HG02840 (cell line): ENCODE measurements around the gene MYCBP2.
"Not testable (repeated sequence)": the region's sequence is repeated elsewhere in the genome, so short reads cannot be mapped to it uniquely, and the experiment has no call there.

ENCODE experiments used
- ATAC-seq: cut with Tn5 transposase; IDR thresholded peaks from one replicate; pipeline ENCODE4 v1.9.1; 2021; ENCODE audit warnings: mild to moderate bottlenecking, moderate library complexity, moderate number of reproducible peaks; ENCODE audit not compliant: unreplicated experiment, low FRiP score

Gene MYCBP2

DNA sequence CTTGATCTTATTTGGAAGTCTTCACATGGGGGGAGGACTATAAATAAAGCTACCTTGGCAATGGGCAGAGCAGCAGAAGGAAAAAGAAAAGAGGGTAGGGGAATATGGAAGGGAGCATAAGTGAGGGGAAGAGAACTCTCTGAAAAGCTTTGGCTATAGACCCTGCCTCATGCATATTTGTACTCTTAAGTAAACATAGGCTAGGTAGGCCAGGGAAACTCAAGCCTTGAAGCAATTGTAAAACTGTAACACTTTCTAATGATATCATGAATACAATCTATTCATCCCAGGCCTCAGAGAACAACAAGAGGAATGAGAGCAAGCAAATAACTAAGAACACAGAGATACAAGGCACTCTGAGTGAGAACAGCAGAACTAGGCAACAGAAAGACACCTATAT is 20.4 kb downstream of the MYCBP2 start:
- no peak for ATAC-seq

DNA sequence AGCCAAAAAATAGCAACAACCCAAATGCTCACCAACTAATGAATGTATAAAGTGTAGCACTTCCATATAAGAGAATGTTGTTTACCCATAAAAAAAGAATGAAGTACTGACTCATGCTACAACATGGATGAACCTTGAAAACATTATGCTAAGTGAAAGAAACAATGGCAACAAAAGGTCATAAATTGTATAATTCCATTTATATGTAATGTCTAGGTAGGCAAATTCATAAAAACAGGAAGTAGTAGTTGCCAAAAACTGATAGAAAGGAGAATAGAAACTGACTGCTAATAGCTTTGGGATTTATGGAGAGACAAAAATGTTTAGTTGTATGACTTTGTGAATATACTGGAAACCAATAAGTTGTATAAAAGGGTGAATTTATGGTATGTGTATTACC is 21.6 kb downstream of the MYCBP2 start:
- ATAC-seq, result no peak

DNA sequence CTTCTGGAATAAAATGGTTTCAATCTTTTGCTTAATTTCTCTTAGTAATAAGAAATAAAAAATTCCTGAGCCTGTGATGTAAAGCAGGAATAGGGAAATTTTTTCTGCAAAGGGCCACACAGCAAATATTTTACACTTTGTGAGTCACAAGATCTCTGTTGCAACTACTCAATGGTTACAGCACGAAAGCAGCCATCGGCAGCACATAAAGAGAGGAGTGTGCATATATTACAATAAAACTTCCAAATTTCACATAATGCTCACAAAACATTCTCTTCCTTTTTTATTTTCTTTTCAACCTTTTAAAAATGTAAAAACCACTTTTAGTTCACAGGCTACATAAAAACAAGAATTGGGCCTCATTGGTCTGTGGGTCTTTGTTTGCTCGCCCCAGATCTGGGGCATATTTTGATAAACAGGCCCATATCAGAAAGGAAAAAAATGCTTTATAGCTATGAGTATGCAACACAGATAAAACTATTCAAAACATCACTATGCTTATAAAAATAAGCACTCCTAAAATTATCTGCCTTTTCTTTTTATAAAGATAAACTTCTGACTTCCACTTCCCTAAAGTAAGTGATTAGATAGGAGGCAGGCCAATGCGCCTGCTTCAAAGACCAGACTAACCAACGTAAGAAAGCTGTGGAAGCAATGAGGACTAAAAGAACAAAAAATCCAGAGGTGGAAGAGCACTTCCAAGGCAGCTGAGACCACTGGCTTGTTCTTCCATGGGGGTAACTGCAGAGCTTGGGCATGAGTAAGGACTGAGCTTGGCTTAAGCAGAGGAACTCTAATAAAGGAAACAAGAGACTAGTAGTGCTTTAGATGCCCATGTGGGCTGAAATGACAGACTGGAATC is 26.5 kb downstream of the MYCBP2 start:
- ATAC-seq, result no peak

DNA sequence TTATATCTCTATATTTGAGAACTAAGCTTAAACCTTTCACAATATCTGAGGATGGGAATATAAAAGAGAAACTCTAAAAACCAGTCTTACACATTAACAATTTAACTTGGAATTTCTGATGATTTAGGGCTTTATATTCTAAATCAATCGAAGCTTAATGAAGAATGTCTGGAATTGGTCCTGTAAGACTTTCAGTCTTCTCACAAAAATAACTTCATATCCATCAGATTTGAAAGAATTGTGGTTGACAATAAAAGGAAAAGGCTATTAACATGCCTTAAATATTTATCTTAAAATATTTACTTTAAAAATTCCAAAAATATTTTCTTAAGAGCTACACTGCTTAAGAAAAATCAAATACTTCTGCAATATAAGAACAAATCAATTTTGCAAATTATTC is 27.3 kb downstream of the MYCBP2 start:
- ATAC-seq, result no peak

DNA sequence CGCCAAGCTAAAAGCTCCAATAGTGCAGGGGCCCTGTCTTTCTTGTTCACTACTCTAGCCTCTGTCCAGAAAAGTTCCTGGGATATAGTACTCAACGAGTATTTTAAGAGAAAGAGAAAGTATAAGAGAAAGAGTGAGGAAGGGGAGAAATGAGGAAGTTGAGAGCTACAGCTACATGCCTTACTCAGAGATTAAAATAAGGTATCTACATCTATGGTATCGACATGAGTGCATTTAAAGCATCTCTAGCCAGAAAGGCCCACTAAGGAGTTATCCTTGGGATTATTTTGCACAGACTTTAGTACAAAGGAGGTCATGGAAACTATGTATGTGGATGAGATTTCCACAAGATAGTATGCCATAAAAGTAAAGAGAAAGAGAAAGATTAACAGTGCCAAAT is 28.5 kb downstream of the MYCBP2 start:
- peak; percentile 64 for ATAC-seq

DNA sequence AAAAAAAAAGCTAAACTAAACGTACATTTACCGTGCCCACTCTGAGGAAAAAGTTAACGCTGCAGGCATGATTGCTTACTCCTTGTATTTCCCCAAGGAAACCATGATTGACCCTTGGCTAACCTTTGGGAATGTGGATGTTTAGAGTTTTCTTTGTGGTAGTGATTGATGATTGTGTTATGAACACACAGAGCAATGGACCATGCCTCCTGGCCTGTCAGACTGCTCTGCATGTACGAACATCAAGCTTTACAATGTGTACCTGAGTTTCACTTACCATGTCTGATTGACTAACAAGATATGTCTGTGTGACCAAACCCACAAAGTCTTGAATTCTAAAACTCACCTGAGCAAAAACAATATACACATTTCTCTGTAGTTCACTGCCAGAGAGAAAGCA is 35.1 kb downstream of the MYCBP2 start:
- ATAC-seq, result no peak

DNA sequence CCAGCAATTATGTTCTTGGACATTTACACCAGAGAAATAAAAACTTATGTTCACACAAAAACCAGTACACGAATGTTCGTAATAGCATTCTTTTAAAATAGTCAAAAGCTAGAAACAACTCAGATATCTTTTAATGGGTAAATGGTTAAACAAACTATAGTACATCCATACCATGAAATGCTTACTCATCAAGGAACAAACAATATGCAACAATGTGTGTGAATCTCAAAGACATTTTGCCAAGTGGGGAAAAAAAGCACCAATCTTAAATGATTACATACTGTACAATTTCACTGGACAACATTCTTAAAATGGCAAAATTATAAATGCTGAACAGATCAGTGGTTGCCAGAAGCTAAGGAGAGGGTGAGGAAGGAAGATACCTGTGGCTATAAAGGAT is 36.6 kb downstream of the MYCBP2 start:
- ATAC-seq, result no peak

DNA sequence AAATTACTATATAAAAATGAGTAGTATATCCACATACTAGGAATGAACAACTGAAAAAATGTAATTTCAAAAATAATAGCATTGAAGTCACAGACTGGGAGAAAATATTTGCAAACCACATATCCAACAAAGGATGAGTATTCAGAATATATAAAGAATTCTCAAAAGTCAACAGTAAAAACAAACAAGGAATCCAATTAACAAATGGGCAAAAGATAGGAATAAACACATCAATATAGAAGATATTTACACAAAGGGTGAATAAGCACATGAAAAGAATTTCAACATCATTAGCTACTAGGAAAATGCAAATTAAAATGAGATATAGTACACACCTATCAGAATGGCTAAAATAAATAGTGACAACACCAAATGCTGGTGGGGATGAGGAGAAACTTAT is 37.0 kb downstream of the MYCBP2 start:
- no peak for ATAC-seq

DNA sequence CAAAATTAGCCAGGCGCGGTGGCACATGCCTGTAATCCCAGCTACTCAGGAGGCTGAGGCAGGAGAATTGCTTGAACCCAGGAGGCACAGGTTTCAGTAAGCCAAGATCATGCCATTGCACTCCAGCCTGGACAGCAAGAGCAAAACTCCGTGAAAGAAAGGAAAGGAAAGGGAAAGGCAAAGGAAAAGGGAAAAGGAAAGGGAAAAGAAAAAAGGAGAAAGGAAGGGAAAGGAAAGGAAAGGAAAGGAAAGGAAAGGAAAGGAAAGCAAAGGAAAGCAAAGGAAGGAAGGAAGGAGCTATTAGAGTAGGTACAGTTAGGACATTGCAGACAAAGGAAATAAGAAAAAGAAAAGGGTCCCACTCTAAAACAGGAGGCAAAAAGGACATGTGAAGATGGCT is 41.3 kb downstream of the MYCBP2 start:
- not testable (repeated sequence) for ATAC-seq

DNA sequence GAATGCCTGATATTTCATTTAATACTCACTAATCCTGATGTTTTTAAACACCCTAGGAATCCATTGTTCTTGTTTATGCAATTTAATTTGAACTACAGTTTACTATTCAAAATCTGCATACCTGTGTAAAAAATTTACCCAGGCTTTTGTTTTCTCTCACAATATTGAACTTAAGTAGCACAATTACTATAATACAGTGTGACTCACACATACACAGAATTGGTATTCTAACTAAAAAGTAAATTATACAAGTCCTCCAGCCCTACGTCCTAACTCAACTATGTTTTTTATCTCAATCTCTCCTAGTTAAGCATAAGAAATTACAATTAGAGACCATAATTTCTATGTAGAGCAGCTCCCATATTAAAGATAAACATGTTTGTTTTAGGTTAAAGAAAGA is 41.8 kb downstream of the MYCBP2 start:
- ATAC-seq, result no peak

DNA sequence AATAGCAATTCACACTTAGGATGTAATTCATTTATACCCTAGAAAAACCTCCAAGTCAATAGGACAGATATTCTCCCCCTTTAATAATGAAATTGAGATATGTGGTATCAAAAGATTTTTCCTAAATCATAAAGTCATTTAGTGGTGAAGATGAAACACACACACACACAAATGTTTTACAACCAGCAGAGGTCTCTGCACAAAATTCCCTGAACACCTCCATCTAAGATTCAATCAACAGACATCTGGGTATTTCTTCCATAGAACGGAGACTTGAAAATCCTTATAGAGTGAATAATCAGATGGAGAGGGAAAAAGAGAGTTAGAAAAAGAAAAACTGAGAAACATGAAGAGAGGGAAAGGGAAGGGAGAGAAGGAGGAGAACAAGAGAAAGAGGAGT is 52.8 kb downstream of the MYCBP2 start:
- no peak for ATAC-seq

DNA sequence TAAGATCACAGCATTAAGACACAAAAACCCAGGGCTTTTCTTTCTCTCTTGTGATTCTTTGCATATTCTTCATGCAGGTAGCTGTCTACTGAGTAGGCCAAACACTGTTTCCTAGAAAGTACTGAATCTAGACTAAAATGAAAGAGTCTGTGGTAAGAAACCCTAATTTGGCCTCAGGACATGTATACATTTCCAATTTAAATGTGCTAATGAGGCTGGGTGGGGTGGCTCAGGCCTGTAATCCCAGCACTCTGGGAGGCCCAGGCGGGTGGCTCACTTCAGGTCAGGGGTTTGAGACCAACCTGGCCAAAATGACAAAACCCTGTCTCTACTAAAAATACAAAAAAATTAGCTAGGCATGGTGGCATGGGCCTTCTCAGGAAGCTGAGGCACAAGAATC is 57.8 kb downstream of the MYCBP2 start:
- ATAC-seq, result no peak

DNA sequence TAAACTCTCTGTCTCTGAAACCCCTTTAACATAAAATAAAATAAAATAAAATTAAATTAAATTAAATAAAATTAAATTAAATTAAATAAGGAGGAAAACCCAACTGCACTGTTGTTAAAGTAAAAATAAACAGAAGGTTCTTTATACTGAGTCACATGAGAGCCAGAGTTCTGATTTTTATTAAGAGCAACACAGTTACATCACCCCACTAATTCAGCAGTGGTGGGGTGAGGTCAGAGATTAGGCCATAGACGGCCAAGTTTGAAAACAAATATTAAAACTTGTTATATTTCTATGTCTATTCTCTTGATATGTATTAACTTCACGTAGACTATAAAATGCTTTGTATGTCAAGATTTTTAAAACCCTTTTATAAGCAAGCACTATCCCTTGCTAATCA is 59.5 kb downstream of the MYCBP2 start:
- ATAC-seq, result no peak

DNA sequence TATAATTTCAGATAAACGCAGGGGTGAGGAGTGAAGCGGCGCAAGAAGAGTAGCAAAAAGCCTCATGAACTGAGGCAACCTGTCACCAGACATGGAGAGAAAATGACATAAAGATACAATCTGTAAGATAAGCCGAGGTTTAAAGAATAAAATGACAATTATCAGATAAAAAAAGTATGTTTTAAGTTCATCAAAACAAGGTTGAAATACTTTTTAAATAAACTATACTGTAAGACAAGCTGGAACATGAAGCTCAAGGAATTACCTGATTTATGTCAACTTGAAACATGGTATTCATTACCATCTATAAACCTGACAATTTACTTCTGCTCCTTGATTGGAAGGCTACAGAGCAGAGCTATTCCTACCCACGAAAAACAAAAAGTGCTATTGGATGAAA is 61.6 kb downstream of the MYCBP2 start:
- ATAC-seq, result no peak

DNA sequence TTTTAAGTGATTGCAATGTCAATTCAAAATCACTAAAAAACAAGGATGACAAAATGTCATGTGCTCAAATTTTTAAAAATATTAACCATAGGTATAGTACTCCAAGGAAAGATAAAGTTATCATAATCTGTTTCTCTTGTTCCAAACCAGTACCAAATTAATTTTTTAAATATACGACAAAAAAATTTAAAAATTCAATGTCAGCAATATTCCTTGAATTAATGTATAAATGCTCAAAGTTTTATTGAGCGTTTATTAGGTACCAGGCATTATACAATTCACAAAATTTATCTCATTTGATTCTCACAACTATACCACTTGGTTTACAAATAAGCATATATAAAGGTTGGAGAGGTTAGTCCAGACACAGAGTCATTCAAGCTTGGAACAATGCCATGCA is 64.7 kb downstream of the MYCBP2 start:
- no peak for ATAC-seq

DNA sequence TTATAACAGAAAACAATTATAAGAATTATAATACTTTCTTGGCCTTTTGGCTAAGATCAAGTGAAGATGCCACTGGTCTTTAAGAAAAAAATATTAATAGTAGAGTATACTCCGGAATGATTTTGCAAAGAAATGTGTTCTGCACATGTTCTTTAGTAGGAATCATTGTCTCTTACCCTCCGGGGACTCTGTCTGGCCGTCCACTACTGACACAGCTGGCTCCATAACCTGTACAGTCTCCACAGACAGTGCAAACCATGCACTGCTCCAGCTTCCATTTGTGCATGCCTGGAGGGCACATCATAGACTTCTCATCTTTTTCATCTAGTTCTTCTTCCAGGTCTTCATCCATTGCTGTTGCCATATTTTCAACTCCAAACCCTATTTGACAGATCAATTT is 75.9 kb downstream of the MYCBP2 start:
- no peak for ATAC-seq

DNA sequence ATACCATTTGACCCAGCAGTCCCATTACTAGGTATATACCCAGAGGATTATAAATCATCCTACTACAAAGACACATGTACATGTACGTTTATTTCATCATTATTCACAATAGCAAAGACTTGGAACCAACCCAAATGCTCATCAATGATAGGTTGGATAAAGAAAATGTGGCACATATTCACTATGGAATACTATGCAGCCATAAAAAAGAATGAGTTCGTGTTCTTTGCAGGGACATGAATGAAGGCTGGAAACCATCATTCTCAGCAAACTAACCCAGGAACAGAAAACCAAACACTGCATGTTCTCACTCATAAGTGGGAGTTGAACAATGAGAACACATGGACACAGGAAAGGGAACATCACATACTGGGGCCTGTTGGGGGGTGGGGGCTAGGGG is 81.7 kb downstream of the MYCBP2 start:
- ATAC-seq, result not testable (repeated sequence)

DNA sequence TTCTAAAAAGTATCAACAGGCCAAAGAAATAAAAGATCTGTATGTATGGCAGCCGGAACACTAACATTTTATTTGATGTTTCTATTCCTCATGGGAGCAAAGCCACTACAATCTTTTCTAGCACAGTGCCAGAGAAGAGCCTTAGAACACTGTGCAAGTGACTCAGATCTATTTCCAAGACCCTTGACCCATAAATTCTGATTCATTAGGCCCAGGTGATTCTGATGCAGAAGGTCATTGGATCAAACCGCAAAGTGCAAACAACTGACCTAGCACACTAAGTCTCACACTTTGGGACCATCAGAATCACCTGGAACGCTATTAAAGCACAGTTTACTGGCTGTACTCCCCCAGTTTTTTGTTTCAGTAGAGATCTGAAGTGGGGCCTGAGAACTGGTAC is 87.6 kb downstream of the MYCBP2 start:
- ATAC-seq, result no peak

DNA sequence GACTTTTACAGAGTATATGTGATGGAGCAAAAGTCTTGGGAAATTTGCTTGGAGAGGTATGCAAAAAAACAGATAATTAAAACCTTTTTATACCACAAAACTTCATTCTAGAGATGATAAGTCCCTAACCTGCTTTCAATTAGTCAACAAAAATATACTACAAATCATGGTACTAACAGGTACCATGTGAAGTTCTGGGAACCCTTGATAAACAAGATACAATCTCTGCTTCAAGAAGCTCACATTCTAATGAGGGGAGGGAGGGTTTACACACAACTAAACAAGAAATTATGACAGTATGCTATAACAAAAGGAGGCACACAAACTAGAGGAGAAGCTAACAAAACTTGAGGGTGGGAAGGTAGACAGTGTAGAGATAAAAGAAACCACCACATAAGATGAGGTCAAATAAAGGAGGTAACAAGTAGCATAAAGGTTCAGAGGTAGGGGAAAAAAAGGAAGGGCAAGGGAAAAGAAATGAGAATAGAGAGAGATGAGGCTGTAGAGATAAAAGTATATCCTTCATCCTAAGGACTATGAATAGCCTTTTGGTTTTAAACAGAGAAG is 91.4 kb downstream of the MYCBP2 start:
- ATAC-seq, result no peak

DNA sequence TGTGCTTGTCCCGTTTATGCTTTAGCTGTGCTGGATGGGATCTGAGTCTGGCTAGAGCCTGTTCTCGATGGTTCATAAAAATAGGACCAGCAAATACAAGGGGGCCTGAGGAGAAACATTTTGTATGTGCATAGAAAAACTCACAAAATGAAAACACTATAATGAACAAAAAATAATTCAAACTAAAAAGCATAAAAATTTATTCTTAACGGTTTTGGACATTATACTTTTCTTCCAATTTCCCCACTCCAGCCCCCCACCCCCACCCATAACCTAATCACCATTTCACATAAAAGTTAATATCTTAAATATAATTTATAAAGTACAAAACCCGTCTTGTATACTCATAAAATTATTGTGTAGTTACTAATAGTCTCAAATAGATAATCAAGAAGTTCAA is 93.7 kb downstream of the MYCBP2 start:
- no peak for ATAC-seq

DNA sequence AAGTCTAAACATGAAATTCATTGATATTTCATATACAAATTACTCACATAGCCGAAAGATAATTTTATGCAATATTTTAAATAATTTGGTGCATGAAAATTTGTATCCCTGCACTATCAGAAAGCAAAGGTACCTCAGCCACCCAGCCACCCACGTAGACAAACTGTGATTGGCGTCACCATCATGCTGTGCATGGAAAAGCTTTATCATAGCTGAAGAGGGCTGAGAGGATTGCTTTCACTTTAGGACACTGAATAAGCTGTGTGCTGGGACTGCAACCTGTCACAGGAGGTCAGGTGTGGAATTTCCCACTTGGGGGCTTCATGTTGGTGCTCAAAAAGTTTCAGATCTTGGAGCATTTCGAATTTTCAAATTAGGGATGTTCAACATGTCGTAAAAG is 96.3 kb downstream of the MYCBP2 start:
- no peak for ATAC-seq

DNA sequence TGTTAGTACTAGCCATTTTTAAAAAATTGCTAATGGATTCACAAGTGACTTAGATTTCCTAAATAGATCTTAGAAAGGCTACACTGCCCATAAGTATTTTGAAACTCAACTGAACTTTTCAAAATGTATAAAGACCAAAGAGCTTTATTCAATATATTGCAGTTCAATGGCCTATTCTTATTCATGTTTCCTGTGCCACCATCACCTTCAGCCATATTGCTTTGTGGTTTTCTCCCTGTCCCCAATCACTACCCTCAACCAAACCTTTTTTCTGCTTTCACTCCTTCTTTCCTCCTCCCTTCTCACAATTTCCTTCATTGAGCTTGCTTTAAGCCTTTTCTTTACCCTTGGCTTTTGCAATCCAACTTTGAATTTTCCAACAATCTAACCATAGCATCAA is 100.9 kb downstream of the MYCBP2 start:
- ATAC-seq, result no peak
